ENCODE data around the gene OR9Q1. TPM values are rescaled to one million over a fixed set of nuclear protein-coding genes. Genes with fewer than 3 reads are reported as not detected.

The OR9Q1 gene
- polyA plus RNA-seq, 2 of the 4 experiments (the other 2 are of a cell fraction), result not detected

- FAIRE-seq (no peak), ATAC-seq (peak; percentile 70 to 86; a peak in 5 of 6 replicates), DNase-seq (ENCODE audit: low read depth in 1 of 2, low spot score in 1 of 2) (peak in 1 of 2 experiments; percentile 19)
- ChIA-PET POLR2A (no interaction called here), CTCF (no interaction called here)
- H3K4me3 ChIP-seq, result no peak overlapping the region
- no peak overlapping the region for H3K27ac ChIP-seq
- H3K9me3 ChIP-seq, result no peaks in the 10 kb centered on the region
- peaks cover 13% of the 10 kb centered on the region; the same call in 2 of the 3 replicates for H3K4me1 ChIP-seq
- H3K4me2 ChIP-seq, result peak overlapping the region; percentile 16; the same call in 2 of the 3 replicates
- TF ChIP-seq BCL3 (IDR thresholded peaks at IDR 0.05), result no peak
- no peak for TF ChIP-seq ZC3H11A (IDR thresholded peaks at IDR 0.05)
- no peak for TF ChIP-seq FOSL2 (IDR thresholded peaks at IDR 0.05)
- TF ChIP-seq FOSL2 (CRISPR knock-in tag; IDR thresholded peaks at IDR 0.05), result no peak
- TF ChIP-seq TP53 (CRISPR knock-in tag; IDR thresholded peaks at IDR 0.05), result no peak
- no peak for TF ChIP-seq POLR2AphosphoS2 (conservative IDR thresholded peaks at IDR 0.05; ENCODE audit: low read length)
- no peak for TF ChIP-seq HOXA7 (CRISPR knock-in tag; IDR thresholded peaks at IDR 0.05)
- TF ChIP-seq MAZ (IDR thresholded peaks at IDR 0.05; ENCODE audit: borderline replicate concordance, low read depth, low read length), result no peak
- no peak for TF ChIP-seq NFE2L2 (conservative IDR thresholded peaks at IDR 0.05; ENCODE audit: low read length)
- TF ChIP-seq JUN (IDR thresholded peaks at IDR 0.05), result no peak
- TF ChIP-seq CHD2 (IDR thresholded peaks at IDR 0.05; ENCODE audit: low read length, partially characterized antibody), result no peak
- TF ChIP-seq EHF (CRISPR knock-in tag; IDR thresholded peaks at IDR 0.05), result no peak
- no peak for TF ChIP-seq GATA3 (IDR thresholded peaks at IDR 0.05; ENCODE audit: borderline replicate concordance)
- no peak for TF ChIP-seq HMGXB4 (CRISPR knock-in tag; IDR thresholded peaks at IDR 0.05; ENCODE audit: borderline replicate concordance)
- no peak for TF ChIP-seq HES2 (IDR thresholded peaks at IDR 0.05)
- TF ChIP-seq REST (IDR thresholded peaks at IDR 0.05), result no peak
- TF ChIP-seq ZSCAN20 (CRISPR knock-in tag; IDR thresholded peaks at IDR 0.05), result no peak
- TF ChIP-seq FOSB (CRISPR knock-in tag; IDR thresholded peaks at IDR 0.05), result no peak
- WGBS (ENCODE audit: missing lambda C conversion rate), result 12% methylated on average over 6 of the region's 6 CpGs
Observed at GRCh38 chr11:58060939-58061672, 37.4 kb downstream of the OR9Q1 start.

GRCh38 chr11:58061813-58062212 lies 38.1 kb downstream of the OR9Q1 start:
- H3K9me3 ChIP-seq, result no peaks in the 10 kb centered on the region
- 24% methylated on average over 6 of the region's 6 CpGs for WGBS (ENCODE audit: missing lambda C conversion rate)
- POLR2A ChIA-PET, result no interaction called here
- DNase-seq (ENCODE audit: low read depth in 1 of 2, low spot score in 1 of 2) (no peak), FAIRE-seq (no peak), ATAC-seq (no peak; a peak in 1 of 6 replicates)
- H3K4me3 ChIP-seq, result no peak overlapping the region
- no peak for TF ChIP-seq HMGXB4 (CRISPR knock-in tag; IDR thresholded peaks at IDR 0.05; ENCODE audit: borderline replicate concordance)
- no peak for TF ChIP-seq ZSCAN20 (CRISPR knock-in tag; IDR thresholded peaks at IDR 0.05)
- no peak for TF ChIP-seq POLR2AphosphoS2 (conservative IDR thresholded peaks at IDR 0.05; ENCODE audit: low read length)
- no peak overlapping the region for H3K27ac ChIP-seq
- CTCF ChIA-PET, result no interaction called here
- H3K4me2 ChIP-seq, result peak overlapping the region; percentile 16; the same call in 2 of the 3 replicates
- H3K4me1 ChIP-seq, result peaks cover 13% of the 10 kb centered on the region; the same call in 2 of the 3 replicates
